Fibroblast of mammary gland (primary cell): ENCODE measurements around the gene LY6G6D.
A peak's percentile ranks its signal among the peaks of the same experiment; 100 is the strongest.

Source experiments
- DNase-seq: peaks from one replicate; pipeline ENCODE4 v3.0.0-alpha.2; 2010; ENCODE audit warnings: low read depth
- H3K4me3 ChIP-seq: 2 replicates; pipeline ENCODE4 v1.5.1; 2011; ENCODE audit warnings: low read depth, mild to moderate bottlenecking, low read length, moderate library complexity; ENCODE audit not compliant: control insufficient read depth
- TF ChIP-seq, protein P1 (sequence below): conservative IDR thresholded peaks from 2 replicates; pipeline ENCODE4 v1.5.1; 2011; ENCODE audit warnings: low read depth, low read length, inconsistent platforms; ENCODE audit not compliant: control insufficient read depth, insufficient read depth

Gene LY6G6D, protein sequence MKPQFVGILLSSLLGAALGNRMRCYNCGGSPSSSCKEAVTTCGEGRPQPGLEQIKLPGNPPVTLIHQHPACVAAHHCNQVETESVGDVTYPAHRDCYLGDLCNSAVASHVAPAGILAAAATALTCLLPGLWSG

DNA sequence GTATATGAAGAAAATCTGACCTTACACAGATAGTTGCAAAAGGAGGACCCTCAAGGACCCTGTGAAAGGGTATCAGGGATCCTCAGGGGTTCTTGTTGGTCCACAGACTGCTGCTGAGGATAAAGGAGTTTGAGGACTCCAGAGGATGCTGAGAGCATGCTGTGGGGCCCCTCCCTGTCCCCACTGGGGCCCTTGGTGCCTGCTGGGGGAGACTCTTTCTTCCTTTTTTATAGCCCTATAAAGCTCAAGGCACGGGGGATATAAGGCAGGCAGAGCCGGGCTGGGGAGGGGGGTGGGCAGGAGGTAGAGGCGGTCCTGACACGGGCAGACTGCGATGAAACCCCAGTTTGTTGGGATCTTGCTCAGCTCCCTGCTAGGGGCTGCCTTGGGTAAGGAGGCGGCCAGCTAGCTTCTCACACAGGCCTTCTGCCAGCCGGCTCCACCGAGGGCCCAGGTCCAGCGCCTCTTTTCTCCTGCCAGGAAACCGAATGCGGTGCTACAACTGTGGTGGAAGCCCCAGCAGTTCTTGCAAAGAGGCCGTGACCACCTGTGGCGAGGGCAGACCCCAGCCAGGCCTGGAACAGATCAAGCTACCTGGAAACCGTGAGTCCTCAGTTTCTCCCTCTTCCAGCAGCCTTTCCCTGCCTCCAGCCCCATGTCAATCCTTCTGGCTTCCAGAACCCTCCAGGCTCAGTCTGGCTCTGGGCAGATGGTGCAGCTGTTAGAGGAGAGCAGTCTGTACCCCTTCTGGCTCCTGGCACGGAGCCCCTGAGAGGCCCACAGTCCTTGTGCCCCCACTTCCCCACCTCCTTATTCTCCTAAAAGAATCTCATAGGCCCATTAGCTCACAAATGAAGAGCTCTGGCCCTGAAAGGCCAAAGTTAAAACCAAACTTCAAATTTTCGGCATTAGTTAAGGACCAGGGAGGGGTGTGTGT is at the start of gene LY6G6D:
TSS of gene LY6G6D (plus strand) at position 327 of the 937 bp plus-strand sequence. CDS start at position 335, 8 bp downstream.
- no peak within 1 kb of the TSS for H3K4me3 ChIP-seq
- DNase-seq: no peak
- TF ChIP-seq, protein P1, sequence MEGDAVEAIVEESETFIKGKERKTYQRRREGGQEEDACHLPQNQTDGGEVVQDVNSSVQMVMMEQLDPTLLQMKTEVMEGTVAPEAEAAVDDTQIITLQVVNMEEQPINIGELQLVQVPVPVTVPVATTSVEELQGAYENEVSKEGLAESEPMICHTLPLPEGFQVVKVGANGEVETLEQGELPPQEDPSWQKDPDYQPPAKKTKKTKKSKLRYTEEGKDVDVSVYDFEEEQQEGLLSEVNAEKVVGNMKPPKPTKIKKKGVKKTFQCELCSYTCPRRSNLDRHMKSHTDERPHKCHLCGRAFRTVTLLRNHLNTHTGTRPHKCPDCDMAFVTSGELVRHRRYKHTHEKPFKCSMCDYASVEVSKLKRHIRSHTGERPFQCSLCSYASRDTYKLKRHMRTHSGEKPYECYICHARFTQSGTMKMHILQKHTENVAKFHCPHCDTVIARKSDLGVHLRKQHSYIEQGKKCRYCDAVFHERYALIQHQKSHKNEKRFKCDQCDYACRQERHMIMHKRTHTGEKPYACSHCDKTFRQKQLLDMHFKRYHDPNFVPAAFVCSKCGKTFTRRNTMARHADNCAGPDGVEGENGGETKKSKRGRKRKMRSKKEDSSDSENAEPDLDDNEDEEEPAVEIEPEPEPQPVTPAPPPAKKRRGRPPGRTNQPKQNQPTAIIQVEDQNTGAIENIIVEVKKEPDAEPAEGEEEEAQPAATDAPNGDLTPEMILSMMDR: no peak

DNA sequence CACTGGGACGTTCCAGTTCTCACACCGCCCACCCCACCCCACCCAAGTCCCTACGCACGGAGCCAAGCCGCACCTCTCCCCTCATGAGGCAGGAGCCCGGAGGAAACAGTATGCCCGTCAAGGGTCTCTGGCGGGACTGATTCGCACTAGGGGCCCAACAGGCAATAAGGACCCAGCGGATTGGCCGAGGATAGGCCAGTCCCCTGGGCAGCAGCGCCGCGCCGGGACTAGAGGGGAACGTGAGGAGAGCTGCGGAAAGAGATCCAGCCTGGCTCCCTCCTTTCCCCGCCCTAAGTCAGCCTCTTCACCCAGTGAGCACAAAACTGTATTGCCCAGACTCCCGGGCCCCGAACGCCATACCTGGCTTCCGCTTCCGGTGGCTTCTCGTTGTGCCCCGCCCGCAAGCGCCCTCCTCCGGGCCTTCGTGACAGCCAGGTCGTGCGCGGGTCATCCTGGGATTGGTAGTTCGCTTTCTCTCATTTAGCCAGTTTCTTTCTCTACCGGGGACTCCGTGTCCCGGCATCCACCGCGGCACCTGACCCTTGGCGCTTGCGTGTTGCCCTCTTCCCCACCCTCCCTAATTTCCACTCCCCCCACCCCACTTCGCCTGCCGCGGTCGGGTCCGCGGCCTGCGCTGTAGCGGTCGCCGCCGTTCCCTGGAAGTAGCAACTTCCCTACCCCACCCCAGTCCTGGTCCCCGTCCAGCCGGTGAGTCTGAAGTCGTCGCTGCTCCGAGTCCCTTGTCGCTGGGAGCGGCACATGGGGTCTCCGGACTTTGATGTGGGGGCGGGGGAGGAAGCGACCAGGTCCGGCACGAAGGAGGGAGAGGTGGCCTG is 49.4 kb upstream of the LY6G6D start, which contains the start of gene CSNK2B:
TSS of gene CSNK2B (plus strand) at position 580 of the 836 bp plus-strand sequence. CDS start 752 bp downstream, outside the sequence.
- DNase-seq: peak; percentile 95
- peak within 1 kb of the TSS; percentile 93 for H3K4me3 ChIP-seq
- TF ChIP-seq, protein P1: no peak

DNA sequence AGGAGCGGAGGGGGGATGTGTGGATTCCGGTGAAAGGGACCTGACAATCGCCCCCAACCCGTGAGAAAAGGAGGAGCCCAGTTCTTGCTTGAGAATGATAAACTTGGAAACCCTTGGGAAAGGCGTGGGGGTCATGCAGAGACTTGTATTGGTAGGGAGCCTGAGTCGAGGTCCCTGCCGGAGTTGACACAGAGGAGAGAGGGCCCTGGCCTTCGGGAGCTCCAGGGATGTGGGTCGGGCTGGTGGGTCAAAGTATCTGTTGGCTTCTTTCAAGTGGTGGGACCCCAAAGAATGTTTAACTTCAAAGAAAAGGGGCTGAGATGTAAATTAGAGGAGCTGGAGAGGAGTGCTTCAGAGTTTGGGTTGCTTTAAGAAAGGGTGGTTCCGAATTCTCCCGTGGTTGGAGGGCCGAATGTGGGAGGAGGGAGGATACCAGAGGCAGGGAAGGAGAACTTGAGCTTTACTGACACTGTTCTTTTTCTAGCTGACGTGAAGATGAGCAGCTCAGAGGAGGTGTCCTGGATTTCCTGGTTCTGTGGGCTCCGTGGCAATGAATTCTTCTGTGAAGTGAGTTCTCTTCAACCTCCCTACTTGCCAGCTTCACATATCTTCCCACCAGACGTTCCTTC is 48.7 kb upstream of the LY6G6D start:
- TF ChIP-seq, protein P1: no peak
- DNase-seq: no peak
- peak overlapping the region; percentile 93 for H3K4me3 ChIP-seq

DNA sequence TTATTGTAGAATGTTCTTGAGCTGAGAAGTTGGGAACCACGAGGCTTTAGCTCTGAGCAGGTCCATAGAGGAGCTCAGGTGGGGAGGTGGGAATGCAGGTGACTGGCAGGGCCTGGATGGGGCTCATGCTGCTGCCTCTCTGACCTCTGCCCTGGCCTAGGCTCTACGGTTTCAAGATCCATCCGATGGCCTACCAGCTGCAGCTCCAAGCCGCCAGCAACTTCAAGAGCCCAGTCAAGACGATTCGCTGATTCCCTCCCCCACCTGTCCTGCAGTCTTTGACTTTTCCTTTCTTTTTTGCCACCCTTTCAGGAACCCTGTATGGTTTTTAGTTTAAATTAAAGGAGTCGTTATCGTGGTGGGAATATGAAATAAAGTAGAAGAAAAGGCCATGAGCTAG is 45.5 kb upstream of the LY6G6D start, which contains the start of gene LY6G5B:
TSS of gene LY6G5B (plus strand) at position 301 of the 400 bp plus-strand sequence. CDS start 975 bp downstream, outside the sequence.
- TF ChIP-seq, protein P1: no peak
- DNase-seq: no peak
- H3K4me3 ChIP-seq: no peak within 1 kb of the TSS

DNA sequence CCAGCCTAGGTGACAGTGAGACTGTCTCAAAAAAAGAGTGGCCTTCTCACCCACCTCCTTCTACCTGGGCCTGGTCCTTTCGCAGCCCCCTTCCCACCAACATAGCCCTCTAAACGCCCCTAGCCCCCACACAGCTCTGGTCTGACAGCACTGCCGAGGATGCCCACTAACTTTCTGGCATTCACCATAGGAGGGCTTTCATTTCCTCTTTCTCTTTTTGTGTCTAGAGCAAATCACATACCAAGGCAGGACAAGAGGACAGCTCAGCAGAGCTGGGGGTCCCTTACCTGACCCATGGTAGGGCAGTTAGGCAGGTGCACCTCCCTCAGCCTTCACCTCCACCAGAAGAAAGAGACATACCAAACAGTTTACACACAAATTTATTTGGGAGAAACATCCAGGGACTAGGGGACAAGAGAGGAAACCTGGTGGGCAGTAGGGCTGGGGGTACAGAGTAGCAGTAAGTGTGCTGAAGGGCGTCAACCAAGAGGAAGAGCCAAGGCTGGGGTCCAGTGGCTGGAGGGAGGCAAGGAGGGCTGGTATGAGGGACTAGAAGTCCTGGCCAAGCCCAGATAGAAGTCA is 38.7 kb upstream of the LY6G6D start:
- DNase-seq: no peak
- TF ChIP-seq, protein P1: no peak
- H3K4me3 ChIP-seq: no peak overlapping the region
